ENCODE data around the gene DNAJB8. TPM values are rescaled to one million over a fixed set of nuclear protein-coding genes. Genes with fewer than 3 reads are reported as not detected.

Gene DNAJB8
- total RNA-seq, 1 experiment from 2014 or later: not detected

DNA sequence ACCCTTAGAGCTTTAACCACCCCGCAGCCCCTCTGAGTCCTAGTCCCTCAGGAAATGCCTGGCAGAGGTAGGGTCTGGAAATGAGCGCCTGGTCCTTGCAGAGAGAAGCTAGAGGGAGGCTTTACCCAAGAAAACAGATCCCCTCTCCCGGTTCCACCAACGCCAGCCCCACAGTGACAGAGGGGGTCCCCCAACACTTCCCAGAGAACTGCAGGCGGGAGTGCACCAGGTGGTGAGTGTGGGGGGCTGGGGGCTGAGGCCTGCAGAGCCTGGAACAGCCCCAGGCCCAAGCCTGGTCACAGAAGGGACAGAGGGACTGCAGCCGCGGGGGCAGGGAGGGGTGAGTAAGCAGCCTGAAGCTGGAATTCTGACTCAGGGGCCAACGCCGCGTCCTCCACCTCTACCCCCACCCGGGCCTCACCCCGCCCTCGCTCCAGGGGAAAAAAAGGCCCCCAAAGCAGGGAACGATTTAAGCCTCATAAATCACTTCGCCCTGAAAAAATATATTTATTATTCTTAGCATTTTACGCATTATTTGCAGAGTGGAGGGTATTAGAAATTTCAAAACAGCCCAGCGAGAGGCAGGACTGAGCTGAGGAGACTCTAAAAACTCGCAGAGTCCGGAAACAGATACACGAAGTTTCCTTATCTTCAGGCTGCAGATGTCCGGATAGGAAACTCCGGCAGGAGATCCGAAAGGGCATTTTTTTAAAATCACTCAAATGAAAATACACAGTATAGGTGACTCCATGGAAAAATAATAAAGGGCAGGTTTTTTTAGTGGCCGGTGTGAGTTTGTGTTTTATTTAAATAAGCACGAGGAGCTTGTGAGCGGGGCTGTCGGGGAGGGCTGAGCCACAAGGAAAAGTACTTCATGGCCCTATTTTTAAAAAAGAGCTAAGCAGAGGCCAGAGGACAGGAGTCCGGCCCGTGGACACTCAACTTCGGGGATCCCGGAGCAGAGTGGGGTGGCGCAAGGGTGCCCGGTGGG is 16.3 kb upstream of the DNAJB8 start:
- Histone ChIP-seq H4K20me1 (ENCODE audit: control insufficient read depth, insufficient read depth, insufficient read length) (peaks cover 7% of the 10 kb centered on the region), H2BK20ac (ENCODE audit: low read depth, low read length, poor library complexity, severe bottlenecking) (no peak overlapping the region), H4K5ac (ENCODE audit: insufficient read length, low read depth, low read length) (no peak overlapping the region), H3K4ac (ENCODE audit: low read depth, low read length) (no peak overlapping the region), H3K79me1 (ENCODE audit: insufficient read depth, low read depth, low read length, poor library complexity, severe bottlenecking) (no peaks in the 10 kb centered on the region), H3K79me2 (ENCODE audit: insufficient read depth, low read length) (no peaks in the 10 kb centered on the region), H3T11ph (ENCODE audit: low read length) (no peak overlapping the region), H3K23ac (ENCODE audit: insufficient read length, low read depth, low read length) (no peak overlapping the region), H3K4me2 (ENCODE audit: insufficient read depth, insufficient read length, low read length) (peak overlapping the region; percentile 45), H2AK5ac (ENCODE audit: insufficient read length, low read length) (no peak overlapping the region), H4K91ac (ENCODE audit: insufficient read length, low read depth, low read length) (no peak overlapping the region), H3K9ac (ENCODE audit: extremely low read depth, insufficient read length, low read length) (no peak overlapping the region), H3K27me3 (ENCODE audit: insufficient read depth, low read length) (peaks cover 84% of the 10 kb centered on the region), H4K8ac (replicated peaks; ENCODE audit: insufficient read length, low read depth, low read length) (no peak overlapping the region), H3K23me2 (ENCODE audit: insufficient read length, low read depth, low read length, poor library complexity, severe bottlenecking) (peaks cover 12% of the 10 kb centered on the region), H3K27ac (ENCODE audit: insufficient read length, low read depth, low read length) (no peak overlapping the region), H3K14ac (ENCODE audit: insufficient read depth, low read length) (no peak overlapping the region), H2BK120ac (ENCODE audit: low read depth, low read length, poor library complexity, severe bottlenecking) (no peak overlapping the region), H2AFZ (ENCODE audit: low read length) (no peak overlapping the region), H3K4me1 (ENCODE audit: insufficient read depth, low read length) (peaks cover 2% of the 10 kb centered on the region; the same call in 1 of the 2 replicates), H3K56ac (ENCODE audit: insufficient read length, low read depth, low read length) (no peak overlapping the region), H3K18ac (ENCODE audit: insufficient read length, low read depth, low read length) (no peak overlapping the region), H3K9me3 (ENCODE audit: control insufficient read depth, low read depth, low read length) (no peaks in the 10 kb centered on the region), H2BK5ac (ENCODE audit: insufficient read length, low read length) (no peak overlapping the region), H2BK12ac (ENCODE audit: insufficient read length, low read depth, low read length) (no peak overlapping the region), H2BK15ac (ENCODE audit: low read depth, low read length) (no peak overlapping the region)
- Mint-ChIP-seq H3K4me3 (peak overlapping the region; percentile 24 to 76; a peak in 4 of 5 replicates), H3K27ac (no peak overlapping the region), H3K4me1 (peaks cover 44 to 78% of the 10 kb centered on the region in 2 experiments), H3K36me3 (ENCODE audit: insufficient read depth in 1 of 3, low read depth in 3 of 3) (peaks cover 0 to 6% (median 0%) of the 10 kb centered on the region in 3 experiments; a peak in 3 of 7 replicates), H3K27me3 (ENCODE audit: low read depth) (peaks cover 100% of the 10 kb centered on the region), H3K9me3 (peaks cover 2 to 3% of the 10 kb centered on the region in 2 experiments; a peak in 2 of 5 replicates)
- TF ChIP-seq, protein P1, sequence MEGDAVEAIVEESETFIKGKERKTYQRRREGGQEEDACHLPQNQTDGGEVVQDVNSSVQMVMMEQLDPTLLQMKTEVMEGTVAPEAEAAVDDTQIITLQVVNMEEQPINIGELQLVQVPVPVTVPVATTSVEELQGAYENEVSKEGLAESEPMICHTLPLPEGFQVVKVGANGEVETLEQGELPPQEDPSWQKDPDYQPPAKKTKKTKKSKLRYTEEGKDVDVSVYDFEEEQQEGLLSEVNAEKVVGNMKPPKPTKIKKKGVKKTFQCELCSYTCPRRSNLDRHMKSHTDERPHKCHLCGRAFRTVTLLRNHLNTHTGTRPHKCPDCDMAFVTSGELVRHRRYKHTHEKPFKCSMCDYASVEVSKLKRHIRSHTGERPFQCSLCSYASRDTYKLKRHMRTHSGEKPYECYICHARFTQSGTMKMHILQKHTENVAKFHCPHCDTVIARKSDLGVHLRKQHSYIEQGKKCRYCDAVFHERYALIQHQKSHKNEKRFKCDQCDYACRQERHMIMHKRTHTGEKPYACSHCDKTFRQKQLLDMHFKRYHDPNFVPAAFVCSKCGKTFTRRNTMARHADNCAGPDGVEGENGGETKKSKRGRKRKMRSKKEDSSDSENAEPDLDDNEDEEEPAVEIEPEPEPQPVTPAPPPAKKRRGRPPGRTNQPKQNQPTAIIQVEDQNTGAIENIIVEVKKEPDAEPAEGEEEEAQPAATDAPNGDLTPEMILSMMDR (conservative IDR thresholded peaks at IDR 0.05): no peak
- WGBS (ENCODE audit: extremely low coverage, insufficient read length, low lambda C conversion rate): no CpG with 5 or more reads among the region's 33 CpGs
- DNase-seq: peak; percentile 48

Data from H9 (cell line).